Ectodermal cell (in vitro differentiated cells): Measurements from ENCODE around the gene SPDYE2.
"Not testable (repeated sequence)": the region's sequence is repeated elsewhere in the genome, so short reads cannot be mapped to it uniquely, and the experiment has no call there.

Source experiments
- H3K27ac ChIP-seq: 2 replicates; pipeline ENCODE4 v1.7.0; 2013; ENCODE audit warnings: mild to moderate bottlenecking, low read depth, low read length; ENCODE audit not compliant: insufficient read depth, poor library complexity, severe bottlenecking
- H3K27me3 ChIP-seq: 2 replicates; pipeline ENCODE4 v1.7.0; 2013; ENCODE audit warnings: mild to moderate bottlenecking, low read length; ENCODE audit not compliant: insufficient read depth, control insufficient read depth, poor library complexity, severe bottlenecking
- H3K36me3 ChIP-seq: one replicate; pipeline ENCODE4 v1.7.0; 2013; ENCODE audit warnings: low read length; ENCODE audit not compliant: control insufficient read depth, insufficient read depth
- H3K4me1 ChIP-seq: one replicate; pipeline ENCODE4 v1.7.0; 2013; ENCODE audit warnings: low read length; ENCODE audit not compliant: control insufficient read depth, insufficient read depth
- H3K4me3 ChIP-seq: 2 replicates; pipeline ENCODE4 v1.7.0; 2013; ENCODE audit warnings: low read depth, low read length, control low read depth; ENCODE audit not compliant: insufficient read depth
- H3K9me3 ChIP-seq: 2 replicates; pipeline ENCODE4 v1.7.0; 2013; ENCODE audit warnings: mild to moderate bottlenecking, low read length, moderate library complexity; ENCODE audit not compliant: control insufficient read depth
- WGBS, 2 experiments: methylation state at CpG; one replicate each; pipeline ENCODE4 v1.1.7; 2013; ENCODE audit warnings: missing lambda C conversion rate in 2 of 2; 5-methylcytosine and 5-hydroxymethylcytosine counted together

The SPDYE2 gene

GRCh38 chr7:102604431-102605145 lies 53.6 kb downstream of the SPDYE2 start:
- H3K9me3 ChIP-seq, H3K4me1 ChIP-seq, H3K27ac ChIP-seq, H3K27me3 ChIP-seq, H3K4me3 ChIP-seq, H3K36me3 ChIP-seq: not testable (repeated sequence)
- no CpG with 5 or more reads among the region's 19 CpGs for WGBS, 2 experiments

- not testable (repeated sequence) for H3K4me1 ChIP-seq, H3K4me3 ChIP-seq, H3K27me3 ChIP-seq, H3K36me3 ChIP-seq, H3K27ac ChIP-seq, H3K9me3 ChIP-seq
- no CpG with 5 or more reads among the region's 5 CpGs for WGBS, 2 experiments
Observed at GRCh38 chr7:102606848-102607247, 55.8 kb downstream of the SPDYE2 start.

GRCh38 chr7:102609734-102610133 lies 58.7 kb downstream of the SPDYE2 start:
- H3K4me3 ChIP-seq, H3K4me1 ChIP-seq, H3K27ac ChIP-seq, H3K9me3 ChIP-seq, H3K27me3 ChIP-seq, H3K36me3 ChIP-seq: not testable (repeated sequence)
- WGBS, 2 experiments = 88 to 93% methylated on average over 5 to 6 of the region's 10 CpGs

- H3K36me3 ChIP-seq, H3K4me3 ChIP-seq, H3K9me3 ChIP-seq, H3K27ac ChIP-seq, H3K4me1 ChIP-seq, H3K27me3 ChIP-seq: not testable (repeated sequence)
- WGBS, 2 experiments = no CpG with 5 or more reads among the region's 7 CpGs
Observed at GRCh38 chr7:102610441-102610840, 59.4 kb downstream of the SPDYE2 start.

GRCh38 chr7:102611013-102611674 lies 60.1 kb downstream of the SPDYE2 start:
- H3K36me3 ChIP-seq, H3K9me3 ChIP-seq, H3K4me3 ChIP-seq, H3K27ac ChIP-seq, H3K4me1 ChIP-seq, H3K27me3 ChIP-seq: not testable (repeated sequence)
- WGBS, 2 experiments = no CpG with 5 or more reads among the region's 30 CpGs

GRCh38 chr7:102611675-102612325 lies 60.8 kb downstream of the SPDYE2 start:
- not testable (repeated sequence) for H3K27me3 ChIP-seq, H3K36me3 ChIP-seq, H3K4me1 ChIP-seq, H3K9me3 ChIP-seq, H3K4me3 ChIP-seq
- peak overlapping the region; percentile 63 for H3K27ac ChIP-seq
- 15 to 19% methylated on average over 8 of the region's 10 CpGs for WGBS, 2 experiments
